HFF-Myc (cell line): Measurements from ENCODE around the gene IGSF9.

ENCODE experiments used
- DNase-seq: peaks from one replicate; pipeline ENCODE4 v3.0.0-alpha.2; 2011; ENCODE audit warnings: low read depth; ENCODE audit errors: extremely low read depth
- H3K4me3 ChIP-seq: replicated peaks from 2 replicates; pipeline ENCODE4 v1.5.1; 2011; ENCODE audit warnings: low read depth, mild to moderate bottlenecking, control low read depth, low read length
- TF ChIP-seq, protein P1 (sequence below): IDR thresholded peaks from 2 replicates; pipeline ENCODE4 v1.5.1; 2012; ENCODE audit warnings: mild to moderate bottlenecking, low read depth, low read length, control low read depth; ENCODE audit errors: missing control alignments

The IGSF9 gene

DNA sequence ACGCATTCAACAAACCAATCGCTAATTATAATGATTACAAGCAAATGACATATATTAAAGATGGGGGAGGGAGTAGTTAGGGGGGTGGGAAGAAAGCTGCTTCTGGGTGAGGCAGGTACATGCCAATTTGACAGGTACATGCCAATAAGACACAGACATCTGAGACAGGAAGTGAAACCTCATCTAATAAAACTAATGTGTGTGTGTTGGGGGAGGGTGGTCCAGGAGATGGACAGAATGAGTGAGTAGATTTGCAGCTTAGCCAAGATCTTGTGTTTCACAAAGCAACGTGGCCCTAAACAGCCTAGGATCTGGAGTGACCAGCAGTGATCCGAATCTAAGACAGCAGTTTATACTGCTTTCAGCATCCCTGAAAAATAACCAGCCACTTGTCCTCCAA is 56.2 kb downstream of the IGSF9 start:
- DNase-seq = no peak

GRCh38 chr1:159884296-159884695 is 61.1 kb downstream of the IGSF9 start:
- TF ChIP-seq, protein P1, sequence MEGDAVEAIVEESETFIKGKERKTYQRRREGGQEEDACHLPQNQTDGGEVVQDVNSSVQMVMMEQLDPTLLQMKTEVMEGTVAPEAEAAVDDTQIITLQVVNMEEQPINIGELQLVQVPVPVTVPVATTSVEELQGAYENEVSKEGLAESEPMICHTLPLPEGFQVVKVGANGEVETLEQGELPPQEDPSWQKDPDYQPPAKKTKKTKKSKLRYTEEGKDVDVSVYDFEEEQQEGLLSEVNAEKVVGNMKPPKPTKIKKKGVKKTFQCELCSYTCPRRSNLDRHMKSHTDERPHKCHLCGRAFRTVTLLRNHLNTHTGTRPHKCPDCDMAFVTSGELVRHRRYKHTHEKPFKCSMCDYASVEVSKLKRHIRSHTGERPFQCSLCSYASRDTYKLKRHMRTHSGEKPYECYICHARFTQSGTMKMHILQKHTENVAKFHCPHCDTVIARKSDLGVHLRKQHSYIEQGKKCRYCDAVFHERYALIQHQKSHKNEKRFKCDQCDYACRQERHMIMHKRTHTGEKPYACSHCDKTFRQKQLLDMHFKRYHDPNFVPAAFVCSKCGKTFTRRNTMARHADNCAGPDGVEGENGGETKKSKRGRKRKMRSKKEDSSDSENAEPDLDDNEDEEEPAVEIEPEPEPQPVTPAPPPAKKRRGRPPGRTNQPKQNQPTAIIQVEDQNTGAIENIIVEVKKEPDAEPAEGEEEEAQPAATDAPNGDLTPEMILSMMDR = no peak
- H3K4me3 ChIP-seq = no peak overlapping the region
- DNase-seq = no peak

More for the DNA sequence above, 56.2 kb downstream of the IGSF9 start:
- TF ChIP-seq, protein P1 = no peak
- H3K4me3 ChIP-seq = no peak overlapping the region

DNA sequence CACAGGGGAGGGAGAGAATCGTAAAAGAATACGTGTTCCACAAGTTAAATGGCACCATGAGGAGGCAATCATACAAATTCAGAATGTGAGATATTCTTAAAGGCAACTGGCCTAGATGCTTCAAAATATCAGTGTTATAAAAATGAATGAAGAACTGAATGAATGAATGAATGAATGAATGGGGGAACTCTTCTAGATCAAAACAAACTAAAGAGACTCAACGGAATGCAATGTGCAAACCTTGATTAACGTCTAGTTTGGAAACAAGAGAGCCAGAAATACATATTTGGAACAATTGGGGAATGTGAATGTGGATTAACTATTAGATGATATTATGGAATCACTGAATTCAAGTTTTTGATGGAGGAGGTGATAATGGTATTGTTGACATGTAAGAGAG is 62.3 kb downstream of the IGSF9 start:
- DNase-seq = no peak
- H3K4me3 ChIP-seq = no peak overlapping the region
- TF ChIP-seq, protein P1 = no peak

DNA sequence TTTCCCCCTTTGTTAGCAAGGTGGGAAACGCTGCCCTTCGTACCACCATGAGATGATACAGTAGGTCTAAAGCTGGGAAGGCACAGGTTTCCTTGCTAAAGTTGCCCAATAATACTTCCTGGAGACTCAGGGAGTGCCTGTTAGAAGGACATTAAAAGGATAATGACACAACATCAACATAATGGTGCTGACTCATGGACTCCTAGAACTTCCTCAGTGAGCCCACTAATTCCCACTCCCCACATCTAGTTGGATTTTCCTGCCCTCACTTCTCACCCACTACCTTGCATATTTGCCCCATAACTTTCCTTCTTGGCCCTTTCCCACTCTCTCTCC is 62.9 kb downstream of the IGSF9 start:
- TF ChIP-seq, protein P1 = no peak
- no peak for DNase-seq
- H3K4me3 ChIP-seq = no peak overlapping the region

DNA sequence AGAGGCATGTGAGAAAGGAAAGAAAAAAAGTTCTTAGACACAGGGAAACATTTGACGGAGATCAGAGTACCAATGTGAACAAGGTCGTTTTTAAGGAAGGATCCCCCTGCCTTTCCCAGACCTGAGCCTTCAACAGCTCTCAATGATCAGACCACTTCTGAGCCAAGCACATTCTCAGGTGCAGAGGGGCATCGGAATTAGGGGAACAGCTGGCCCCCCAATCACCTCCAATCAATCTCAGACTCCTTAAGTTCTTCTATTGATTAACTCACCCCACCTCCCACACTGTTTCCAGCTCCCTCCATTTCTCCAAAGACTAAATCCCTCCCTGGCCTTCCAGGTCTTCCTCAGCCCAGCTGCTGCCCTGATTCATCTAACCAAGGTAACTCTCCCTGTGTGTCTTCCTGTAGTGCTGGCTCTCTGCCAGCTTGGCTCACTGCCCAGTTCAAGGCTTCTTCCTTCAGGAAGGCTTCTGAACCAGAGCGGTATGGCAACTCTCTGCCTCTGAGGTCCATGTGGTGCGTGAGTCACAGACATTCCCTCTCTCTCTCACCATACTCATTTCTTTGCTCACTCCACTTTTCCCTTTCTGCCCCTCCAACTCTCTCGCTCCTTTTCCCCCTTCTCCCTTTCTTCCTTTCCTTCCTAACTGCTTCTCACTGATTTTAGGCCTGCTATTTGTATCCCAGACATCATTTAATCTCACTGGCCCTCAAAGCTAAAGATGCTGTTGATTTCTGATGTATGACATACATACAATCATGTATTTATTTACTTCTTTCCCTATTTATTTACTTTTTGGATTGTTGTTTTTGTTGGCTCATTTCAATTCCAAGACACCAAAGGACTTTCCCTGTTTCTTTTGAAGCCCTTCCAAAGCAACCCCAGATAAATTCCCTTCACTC is 63.5 kb downstream of the IGSF9 start:
- TF ChIP-seq, protein P1 = no peak
- no peak overlapping the region for H3K4me3 ChIP-seq
- peak; percentile 94 for DNase-seq

- H3K4me3 ChIP-seq = no peak overlapping the region
- DNase-seq = no peak
- TF ChIP-seq, protein P1 = no peak
Measured at GRCh38 chr1:159880430-159880829, 65.0 kb downstream of the IGSF9 start.
